ENCODE data around the gene NDOR1. TPM values are rescaled to one million over a fixed set of nuclear protein-coding genes. Genes with fewer than 3 reads are reported as not detected.
A peak's percentile ranks its signal among the peaks of the same experiment; 100 is the strongest.

Gene NDOR1
- polyA plus RNA-seq, 3 donors, result 4.4 to 26.9 (median 5.2) TPM

- no peak for DNase-seq
- no peaks in the 10 kb centered on the region for H3K9me3 ChIP-seq (replicated peaks in 1 of 2; ENCODE audit: control insufficient read depth in 1 of 2, insufficient read depth in 1 of 2, low read length in 2 of 2)
- H3K27me3 Mint-ChIP-seq (ENCODE audit: low read depth in 3 of 3), result peaks cover 4 to 39% (median 5%) of the 10 kb centered on the region in 3 donors
- H3K36me3 Mint-ChIP-seq, result no peaks in the 10 kb centered on the region
- peaks cover 28 to 33% of the 10 kb centered on the region in 2 donors for H3K4me1 ChIP-seq (ENCODE audit: control insufficient read depth in 1 of 2, insufficient read depth in 2 of 2, low read length in 2 of 2)
- no peaks in the 10 kb centered on the region for H3K36me3 ChIP-seq (replicated peaks in 1 of 2; ENCODE audit: control insufficient read depth in 1 of 2, insufficient read depth in 2 of 2, low read length in 2 of 2)
- peaks cover 20% of the 10 kb centered on the region for H3K4me1 Mint-ChIP-seq
- no peak overlapping the region for H3K4me3 Mint-ChIP-seq
- no peak overlapping the region for H3K4me3 ChIP-seq (replicated peaks in 1 of 3; ENCODE audit: low read depth in 2 of 3, low read length in 3 of 3)
- 75% methylated on average over 14 of the region's 18 CpGs for WGBS (ENCODE audit: insufficient coverage)
- no peak for TF ChIP-seq CTCF (IDR thresholded peaks at IDR 0.05)
- no peak overlapping the region for H3K9ac ChIP-seq (ENCODE audit: insufficient read depth, low read length, poor library complexity, severe bottlenecking)
- intact Hi-C loops (cut with micrococcal nuclease), result loop anchor here in 1 of 2 donors (5.0 kb wide), 1 partner anchor 109 kb away; no protein-coding TSS in a partner anchor
- no peak overlapping the region for H3K27ac ChIP-seq (ENCODE audit: low read depth in 1 of 2, low read length in 2 of 2)
- H3K9me3 Mint-ChIP-seq, result peaks cover 0 to 2% (median 0%) of the 10 kb centered on the region in 7 donors
- no peak overlapping the region for H3K4me2 ChIP-seq (replicated peaks; ENCODE audit: extremely low read depth, low read length, poor library complexity, severe bottlenecking)
- H4K20me1 ChIP-seq (ENCODE audit: insufficient read depth, low read length), result no peaks in the 10 kb centered on the region
- no peaks in the 10 kb centered on the region for H3K79me2 ChIP-seq (ENCODE audit: insufficient read depth, low read length)
- peaks cover 0 to 13% of the 10 kb centered on the region in 2 donors for H3K27me3 ChIP-seq (ENCODE audit: control insufficient read depth in 2 of 2, insufficient read depth in 2 of 2, low read length in 2 of 2)
- H3K27ac Mint-ChIP-seq, result peak overlapping the region in 2 of 7 donors; percentile 41 to 64
- H2AFZ ChIP-seq (ENCODE audit: insufficient read depth, low read depth, low read length, poor library complexity, severe bottlenecking), result no peak overlapping the region
Measured at GRCh38 chr9:137226338-137227053, 21.0 kb downstream of the NDOR1 start.

GRCh38 chr9:137227054-137227852 lies 21.8 kb downstream of the NDOR1 start, which contains the start of gene RNF224:
Gene RNF224, plus strand, starts transcription at chr9:137227502. Its CDS starts 834 bp downstream, at chr9:137228336.
- TF ChIP-seq CTCF (IDR thresholded peaks at IDR 0.05), result peak; percentile 87
- peak within 1 kb of the TSS in 1 of 2 donors; percentile 60 for H3K4me3 Mint-ChIP-seq

More at GRCh38 chr9:137227054-137227852, 21.8 kb downstream of the NDOR1 start, which contains the start of gene RNF224:
- intact Hi-C loops (cut with micrococcal nuclease), result loop anchor here in 1 of 2 donors (5.0 kb wide), 1 partner anchor 110 kb away; no protein-coding TSS in a partner anchor
- Mint-ChIP-seq H3K27ac (peak within 1 kb of the TSS in 2 of 7 donors; percentile 41 to 64), H3K36me3 (no peaks in the 10 kb centered on the region), H3K27me3 (ENCODE audit: low read depth in 3 of 3) (peaks cover 4 to 34% (median 5%) of the 10 kb centered on the region in 3 donors), H3K9me3 (peaks cover 0 to 4% (median 0%) of the 10 kb centered on the region in 7 donors), H3K4me1 (peaks cover 20% of the 10 kb centered on the region)
- no peak within 1 kb of the TSS for H3K27ac ChIP-seq (ENCODE audit: low read depth in 1 of 2, low read length in 2 of 2)
- peaks cover 24 to 28% of the 10 kb centered on the region in 2 donors for H3K4me1 ChIP-seq (ENCODE audit: control insufficient read depth in 1 of 2, insufficient read depth in 2 of 2, low read length in 2 of 2)
- no peaks in the 10 kb centered on the region for H4K20me1 ChIP-seq (ENCODE audit: insufficient read depth, low read length)
- no peak within 1 kb of the TSS for H3K4me3 ChIP-seq (replicated peaks in 1 of 3; ENCODE audit: low read depth in 2 of 3, low read length in 3 of 3)
- H3K36me3 ChIP-seq (replicated peaks in 1 of 2; ENCODE audit: control insufficient read depth in 1 of 2, insufficient read depth in 2 of 2, low read length in 2 of 2), result no peaks in the 10 kb centered on the region
- 37% methylated on average over 24 of the region's 25 CpGs for WGBS (ENCODE audit: insufficient coverage)
- no peak within 1 kb of the TSS for H2AFZ ChIP-seq (ENCODE audit: insufficient read depth, low read depth, low read length, poor library complexity, severe bottlenecking)
- H3K79me2 ChIP-seq (ENCODE audit: insufficient read depth, low read length), result no peaks in the 10 kb centered on the region
- H3K9me3 ChIP-seq (replicated peaks in 1 of 2; ENCODE audit: control insufficient read depth in 1 of 2, insufficient read depth in 1 of 2, low read length in 2 of 2), result no peaks in the 10 kb centered on the region
- no peak within 1 kb of the TSS for H3K9ac ChIP-seq (ENCODE audit: insufficient read depth, low read length, poor library complexity, severe bottlenecking)
- peaks cover 0 to 11% of the 10 kb centered on the region in 2 donors for H3K27me3 ChIP-seq (ENCODE audit: control insufficient read depth in 2 of 2, insufficient read depth in 2 of 2, low read length in 2 of 2)
- no peak within 1 kb of the TSS for H3K4me2 ChIP-seq (replicated peaks; ENCODE audit: extremely low read depth, low read length, poor library complexity, severe bottlenecking)
- peak; percentile 54 to 68 (median 62) for DNase-seq

All from CD14-positive monocyte (primary cell).